GM12874 (cell line): ENCODE measurements around the gene PRKAG2.

ENCODE experiments used
- TF ChIP-seq, protein P1 (sequence below): IDR thresholded peaks from 2 replicates; pipeline ENCODE4 v1.5.1; 2011; ENCODE audit warnings: low read depth, mild to moderate bottlenecking, control low read depth, low read length, moderate library complexity; ENCODE audit not compliant: insufficient read depth

Gene PRKAG2

DNA sequence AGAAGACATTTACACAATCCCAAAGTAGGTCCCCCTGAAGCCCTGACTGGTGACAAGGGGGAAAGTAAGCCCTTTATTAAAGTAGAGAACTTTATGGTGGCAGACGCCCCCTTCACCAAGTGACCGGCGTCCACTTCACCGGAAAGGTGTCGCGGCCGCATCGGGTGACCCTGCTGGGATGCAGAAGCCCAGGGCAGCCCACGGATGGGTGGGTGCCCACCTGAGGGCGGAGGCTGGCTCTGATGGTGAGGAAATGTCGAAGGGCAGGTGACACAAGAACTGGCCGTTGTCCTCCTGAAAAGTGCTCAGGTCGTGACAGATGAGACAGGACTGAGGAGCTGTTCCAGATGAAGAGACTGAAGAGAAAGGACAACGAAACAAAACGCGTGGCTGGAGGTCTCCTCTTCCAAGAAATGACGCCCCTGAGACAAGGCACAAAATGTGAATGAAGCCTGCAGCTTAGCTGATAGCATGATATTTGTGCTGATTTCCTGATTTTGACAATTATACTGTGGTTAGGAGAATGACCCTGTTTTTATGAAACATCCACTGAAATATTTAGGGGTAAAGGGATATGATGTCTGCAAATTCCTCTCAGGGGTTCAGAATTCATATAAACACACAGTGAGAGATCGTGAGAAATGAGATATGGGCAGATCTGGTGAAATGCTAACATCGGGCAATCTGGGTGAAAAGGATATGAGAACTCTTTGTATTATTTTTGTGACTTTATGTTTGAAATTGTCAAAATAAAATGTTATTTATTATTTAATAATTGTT is 123.9 kb downstream of the PRKAG2 start:
- TF ChIP-seq, protein P1, sequence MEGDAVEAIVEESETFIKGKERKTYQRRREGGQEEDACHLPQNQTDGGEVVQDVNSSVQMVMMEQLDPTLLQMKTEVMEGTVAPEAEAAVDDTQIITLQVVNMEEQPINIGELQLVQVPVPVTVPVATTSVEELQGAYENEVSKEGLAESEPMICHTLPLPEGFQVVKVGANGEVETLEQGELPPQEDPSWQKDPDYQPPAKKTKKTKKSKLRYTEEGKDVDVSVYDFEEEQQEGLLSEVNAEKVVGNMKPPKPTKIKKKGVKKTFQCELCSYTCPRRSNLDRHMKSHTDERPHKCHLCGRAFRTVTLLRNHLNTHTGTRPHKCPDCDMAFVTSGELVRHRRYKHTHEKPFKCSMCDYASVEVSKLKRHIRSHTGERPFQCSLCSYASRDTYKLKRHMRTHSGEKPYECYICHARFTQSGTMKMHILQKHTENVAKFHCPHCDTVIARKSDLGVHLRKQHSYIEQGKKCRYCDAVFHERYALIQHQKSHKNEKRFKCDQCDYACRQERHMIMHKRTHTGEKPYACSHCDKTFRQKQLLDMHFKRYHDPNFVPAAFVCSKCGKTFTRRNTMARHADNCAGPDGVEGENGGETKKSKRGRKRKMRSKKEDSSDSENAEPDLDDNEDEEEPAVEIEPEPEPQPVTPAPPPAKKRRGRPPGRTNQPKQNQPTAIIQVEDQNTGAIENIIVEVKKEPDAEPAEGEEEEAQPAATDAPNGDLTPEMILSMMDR: no peak

DNA sequence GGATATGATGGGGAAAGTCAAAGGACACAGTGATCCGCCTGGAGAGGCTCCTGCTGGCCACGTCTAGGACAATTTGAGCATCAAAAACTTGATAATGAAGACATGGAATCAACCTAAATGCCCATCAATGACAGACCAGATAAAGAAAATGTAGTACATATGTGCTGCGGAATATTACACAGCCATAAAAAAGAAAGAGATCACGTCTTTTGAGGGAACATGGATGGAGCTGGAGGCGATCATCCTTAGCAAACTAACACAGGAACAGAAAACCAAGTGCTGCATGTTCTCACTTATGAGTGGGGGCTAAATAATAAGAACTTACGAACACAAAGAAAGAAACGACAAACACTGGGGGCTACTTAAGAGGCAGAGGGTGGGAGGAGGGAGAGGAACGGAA is 124.9 kb downstream of the PRKAG2 start:
- TF ChIP-seq, protein P1: no peak

DNA sequence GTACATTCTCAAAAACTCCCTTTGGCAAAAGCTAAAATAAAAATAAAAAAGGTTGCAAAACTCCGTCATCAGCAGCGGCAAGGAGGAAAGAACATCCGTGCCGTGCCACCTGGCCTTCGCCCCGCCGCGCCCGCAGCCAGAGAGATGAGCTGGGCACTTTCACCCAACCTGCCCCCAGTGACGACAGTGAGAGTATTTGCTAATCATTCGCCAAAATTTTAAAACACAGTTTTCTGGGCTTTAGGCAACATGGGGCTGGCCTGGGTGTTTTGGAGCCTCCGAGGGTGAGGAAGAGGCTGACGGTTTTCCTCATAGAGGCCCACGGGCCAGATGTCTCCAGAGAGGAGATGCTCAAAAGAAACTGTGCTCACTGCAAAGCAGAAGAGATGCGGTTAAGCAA is 128.2 kb downstream of the PRKAG2 start:
- TF ChIP-seq, protein P1: no peak

DNA sequence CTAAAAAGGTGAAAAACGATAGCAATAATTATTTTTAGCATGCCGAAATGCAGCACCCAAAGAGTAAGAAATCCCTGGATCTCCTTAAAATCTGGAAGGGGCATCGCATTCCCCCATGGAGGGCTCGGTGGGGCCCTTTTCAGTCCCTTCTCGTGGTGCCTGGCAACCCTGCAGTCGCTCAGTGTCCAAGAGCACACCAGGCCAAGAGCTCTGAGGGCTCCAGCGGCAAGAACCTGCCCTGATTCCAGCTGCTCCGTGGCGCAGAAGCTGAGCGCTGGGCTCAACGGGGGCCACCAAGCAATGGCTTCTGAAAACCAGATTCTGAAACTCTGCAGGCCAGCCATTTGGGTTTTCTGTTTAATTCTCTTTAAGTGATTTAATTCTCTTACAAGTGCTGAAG is 131.2 kb downstream of the PRKAG2 start:
- TF ChIP-seq, protein P1: no peak

DNA sequence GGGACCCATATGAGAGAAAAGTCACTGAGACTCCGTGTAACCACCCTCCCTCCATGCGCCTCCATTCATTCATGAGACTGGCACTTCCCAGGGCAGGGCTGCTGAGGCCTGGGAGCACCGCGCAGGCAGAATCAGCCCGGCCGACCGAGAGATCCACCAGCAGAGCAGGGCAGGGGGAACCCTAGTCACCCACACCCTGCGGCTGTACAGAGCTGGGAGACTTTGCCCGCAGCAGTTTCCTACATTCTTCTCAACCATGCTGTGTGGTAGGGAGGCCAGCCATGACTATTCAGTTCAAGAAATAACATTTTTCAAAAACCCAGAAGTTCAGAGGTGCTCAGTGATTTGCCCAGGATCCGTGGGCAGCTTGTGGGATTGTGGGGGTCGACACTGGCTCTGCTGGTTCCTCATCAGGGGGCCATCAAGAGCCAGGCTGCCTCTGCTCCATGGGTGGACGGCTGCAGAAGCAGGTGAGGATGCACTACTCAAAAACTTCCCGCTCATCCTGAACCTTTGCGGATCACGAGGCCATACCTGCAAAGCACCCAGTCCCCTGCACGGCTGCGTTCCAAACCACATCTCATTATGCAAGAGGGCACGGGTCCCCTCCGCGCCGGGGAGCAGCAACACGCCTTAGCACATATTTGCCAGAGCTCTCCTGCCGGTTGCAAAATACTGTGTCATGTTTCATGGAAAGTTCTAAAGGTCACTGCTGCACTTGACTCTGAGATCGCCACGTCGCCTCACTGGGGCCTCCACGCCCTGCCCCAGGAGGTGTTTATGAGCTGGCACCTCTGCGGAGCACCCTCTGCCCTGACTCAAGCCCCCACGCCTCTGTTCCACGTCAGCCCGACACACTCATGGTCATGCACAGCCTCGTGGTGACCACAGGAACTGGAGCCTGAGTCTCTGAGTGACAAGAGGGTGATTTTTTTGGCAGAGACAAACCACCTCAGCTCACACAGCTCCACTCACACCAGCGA is 132.0 kb downstream of the PRKAG2 start:
- TF ChIP-seq, protein P1: no peak

DNA sequence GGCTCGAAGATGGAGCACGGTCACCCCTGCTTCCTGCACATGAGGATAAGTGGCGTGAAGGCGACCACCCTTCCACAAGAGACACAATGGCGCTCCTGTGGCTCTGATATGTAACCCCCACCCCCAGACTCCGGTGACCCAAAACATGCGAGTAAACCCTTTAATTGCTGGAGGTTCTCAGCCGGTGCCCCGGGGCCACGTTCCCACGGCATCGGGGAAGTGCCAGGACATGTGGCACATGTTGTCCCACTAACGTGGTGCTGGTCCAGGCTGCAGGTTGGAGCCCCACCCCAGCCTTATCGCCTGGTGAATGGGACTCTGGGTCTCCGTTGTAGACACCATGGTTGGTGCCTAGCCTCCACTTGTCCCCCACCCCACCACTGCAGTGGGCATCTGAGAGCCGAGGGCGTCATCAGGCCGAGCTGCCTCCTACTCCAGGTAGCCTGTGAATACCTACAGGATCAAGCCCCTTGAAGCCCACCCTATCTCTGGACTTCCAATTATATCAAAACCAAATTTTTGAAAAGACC is 132.8 kb downstream of the PRKAG2 start:
- TF ChIP-seq, protein P1: no peak

DNA sequence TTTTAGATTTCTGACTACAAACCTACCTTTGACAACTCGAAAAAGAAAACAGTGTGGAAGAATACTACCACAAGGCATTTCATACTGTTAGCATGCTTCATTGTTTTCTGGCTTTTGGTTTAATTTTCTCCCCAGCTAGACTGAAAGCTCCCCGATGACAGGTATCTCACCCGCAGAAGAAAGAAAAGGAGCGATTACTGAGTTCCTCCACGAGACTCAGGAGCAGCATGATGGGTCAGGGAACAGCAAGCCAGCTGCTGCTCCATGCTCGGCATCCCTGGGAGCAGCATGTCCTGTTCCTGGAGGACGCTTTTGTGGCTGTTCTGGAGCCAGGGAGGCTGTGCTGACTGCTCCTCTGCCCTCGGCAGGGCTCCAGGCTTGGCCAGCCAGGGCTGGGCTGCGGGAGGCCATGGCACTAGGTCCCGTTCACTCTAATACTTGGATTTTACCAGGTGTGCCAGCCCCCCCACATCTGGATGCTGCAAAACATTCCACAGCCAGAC is 133.4 kb downstream of the PRKAG2 start:
- TF ChIP-seq, protein P1: no peak
